Liver (tissue), 9 donors: ENCODE results near the gene TMEM135. TPM values are rescaled to one million over a fixed set of nuclear protein-coding genes. Genes with fewer than 3 reads are reported as not detected.

Source experiments
- DNase-seq: peaks from one replicate; pipeline ENCODE4 v3.0.0-alpha.2; 2017; ENCODE audit warnings: low spot score
- H3K27ac ChIP-seq, 2 donors: one replicate each; pipeline ENCODE4 v1.7.0; 2013; ENCODE audit warnings: inconsistent platforms in 2 of 2, low read length in 2 of 2, control low read depth in 1 of 2, low read depth in 1 of 2, mild to moderate bottlenecking in 1 of 2
- H3K27me3 ChIP-seq, 4 donors: one replicate each; pipeline versions ENCODE4 v1.6.1 to v1.7.0; 2013; ENCODE audit warnings: low read length in 3 of 4, inconsistent platforms in 1 of 4, mild to moderate bottlenecking in 1 of 4, moderate library complexity in 1 of 4; ENCODE audit not compliant: control insufficient read depth in 4 of 4, insufficient read depth in 4 of 4
- H3K36me3 ChIP-seq, 4 donors: one replicate each; pipeline versions ENCODE4 v1.6.1 to v1.7.0; 2013; ENCODE audit warnings: low read length in 3 of 4, mild to moderate bottlenecking in 3 of 4, low read depth in 1 of 4, moderate library complexity in 1 of 4; ENCODE audit not compliant: control insufficient read depth in 4 of 4, insufficient read depth in 3 of 4
- H3K4me1 ChIP-seq, 4 donors: one replicate each; pipeline versions ENCODE4 v1.6.1 to v1.7.0; 2013; ENCODE audit warnings: low read length in 3 of 4, mild to moderate bottlenecking in 3 of 4, moderate library complexity in 1 of 4; ENCODE audit not compliant: control insufficient read depth in 4 of 4, insufficient read depth in 4 of 4
- H3K4me3 ChIP-seq, 3 donors: one replicate each; pipeline versions ENCODE4 v1.6.1 to v1.7.0; 2013; ENCODE audit warnings: low read length in 3 of 3, control low read depth in 1 of 3, low read depth in 1 of 3, mild to moderate bottlenecking in 1 of 3
- H3K9ac ChIP-seq, 2 donors: one replicate each; pipeline ENCODE4 v1.7.0; 2013; ENCODE audit warnings: low read length in 2 of 2, mild to moderate bottlenecking in 2 of 2, moderate library complexity in 2 of 2, control low read depth in 1 of 2, low read depth in 1 of 2
- H3K9me3 ChIP-seq, 4 donors: one replicate each; pipeline versions ENCODE4 v1.6.1 to v1.7.0; 2013; ENCODE audit warnings: low read length in 3 of 4; ENCODE audit not compliant: control insufficient read depth in 4 of 4
- EGR1 ChIP-seq, 2 donors: IDR thresholded peaks; 2 replicates each; pipeline ENCODE4 v1.6.1; 2016 to 2018; ENCODE audit warnings: antibody characterized with exemption in 2 of 2, low read depth in 2 of 2
- FOXA1 ChIP-seq: IDR thresholded peaks from 2 replicates; pipeline ENCODE4 v1.6.1; 2016; ENCODE audit warnings: antibody characterized with exemption
- FOXA2 ChIP-seq: IDR thresholded peaks from 2 replicates; pipeline ENCODE4 v1.6.1; 2016; ENCODE audit warnings: antibody characterized with exemption
- HNF4A ChIP-seq, 2 donors: conservative IDR thresholded peaks; 2 replicates each; pipeline ENCODE4 v1.6.1; 2016; ENCODE audit warnings: antibody characterized with exemption in 2 of 2, mild to moderate bottlenecking in 2 of 2
- HNF4G ChIP-seq: IDR thresholded peaks from 2 replicates; pipeline ENCODE4 v1.6.1; 2016; ENCODE audit warnings: antibody characterized with exemption
- JUND ChIP-seq, 2 donors: IDR thresholded peaks; 2 replicates each; pipeline ENCODE4 v1.6.1; 2016; ENCODE audit warnings: antibody characterized with exemption in 2 of 2
- NR2F2 ChIP-seq: IDR thresholded peaks from 2 replicates; pipeline ENCODE4 v1.6.1; 2016; ENCODE audit warnings: antibody characterized with exemption
- RAD21 ChIP-seq, 2 donors: IDR thresholded peaks; 2 replicates each; pipeline ENCODE4 v1.6.1; 2016; ENCODE audit warnings: antibody characterized with exemption in 2 of 2, mild to moderate bottlenecking in 2 of 2
- RXRA ChIP-seq, 2 donors: IDR thresholded peaks; 2 replicates each; pipeline ENCODE4 v1.6.1; 2017 to 2018; ENCODE audit warnings: antibody characterized with exemption in 2 of 2, mild to moderate bottlenecking in 1 of 2
- SP1 ChIP-seq: IDR thresholded peaks from 2 replicates; pipeline ENCODE4 v1.6.1; 2018; ENCODE audit warnings: antibody characterized with exemption, mild to moderate bottlenecking
- TAF1 ChIP-seq: conservative IDR thresholded peaks from 2 replicates; pipeline ENCODE4 v1.6.1; 2016; ENCODE audit warnings: antibody characterized with exemption, mild to moderate bottlenecking
- YY1 ChIP-seq: IDR thresholded peaks from 2 replicates; pipeline ENCODE4 v1.6.1; 2016; ENCODE audit warnings: antibody characterized with exemption, mild to moderate bottlenecking
- WGBS: extraction: QIAGEN DNeasy Blood & Tissue Kit; methylation state at CpG from one replicate; pipeline ENCODE4 v1.1.7; 2013; 5-methylcytosine and 5-hydroxymethylcytosine counted together
- polyA plus RNA-seq, 2 donors: library from polyadenylated mRNA; stranded (reverse) in 1 of 2; unstranded in 1 of 2; fragments of 200-250 nt in 1 of 2; fragments of >200 nt in 1 of 2; fragmentation: Nextera tagmentation in 1 of 2; extraction: Ambion mirVana in 1 of 2; gene quantifications; one replicate each; pipeline versions ENCODE4 v1.2.1 to v1.2.3, GENCODE V29; 2013 to 2015
- total RNA-seq, 2 donors: library from RNA; depleted of rRNA; stranded (reverse); fragments of >200 nt; gene quantifications; one replicate each; pipeline ENCODE4 v1.2.3, GENCODE V29; 2014
- TF ChIP-seq, protein P1 (sequence below): IDR thresholded peaks from 2 replicates; pipeline ENCODE4 v1.6.1; 2016; ENCODE audit warnings: antibody characterized with exemption
- TF ChIP-seq, protein P2 (sequence below): IDR thresholded peaks from 2 replicates; pipeline ENCODE4 v1.6.1; 2016; ENCODE audit warnings: antibody characterized with exemption
- TF ChIP-seq, protein P3 (sequence below): fragments of 150-350 bp; IDR thresholded peaks from 2 replicates; pipeline ENCODE4 v1.5.1; 2017; ENCODE audit warnings: improper control_type of control experiment, low read depth, low read length; ENCODE audit not compliant: missing input control
- TF ChIP-seq, protein P4 (sequence below): IDR thresholded peaks from 2 replicates; pipeline ENCODE4 v1.6.1; 2016; ENCODE audit warnings: antibody characterized with exemption, mild to moderate bottlenecking
- TF ChIP-seq, protein P5 (sequence below): IDR thresholded peaks from 2 replicates; pipeline ENCODE4 v1.6.1; 2016; ENCODE audit warnings: antibody characterized with exemption
- donor health status: healthy.
- donor health status: healthy.
- donor health status: healthy.
- donor health status: healthy.
- donor health status: healthy.

Gene TMEM135
- total and polyA plus RNA-seq, 4 donors = 10.0 to 38.9 (median 23.5) TPM

DNA sequence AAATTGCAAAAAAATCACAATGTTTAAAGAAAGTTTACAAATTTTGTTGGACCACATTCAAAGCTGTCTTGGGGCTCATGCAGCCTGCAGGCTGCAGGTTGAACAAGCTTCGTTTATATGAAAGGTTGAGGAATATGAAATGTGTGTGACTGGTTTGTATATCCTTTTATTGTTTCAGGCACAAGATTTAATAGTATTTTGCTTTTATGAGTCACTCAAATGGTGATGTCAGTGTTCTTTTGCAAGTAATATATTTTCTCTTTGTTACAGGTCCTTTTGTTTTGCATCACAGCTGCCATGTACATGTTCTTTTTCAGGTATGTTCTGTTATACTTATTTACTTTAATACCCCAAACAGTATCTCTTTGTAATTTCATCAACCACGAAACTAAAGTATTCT, 198.6 kb downstream of the TMEM135 start:
- Histone ChIP-seq H3K27ac (no peak overlapping the region), H3K9me3 (peaks cover 0 to 3% (median 2%) of the 10 kb centered on the region in 4 donors), H3K27me3 (no peaks in the 10 kb centered on the region), H3K9ac (no peak overlapping the region), H3K4me3 (no peak overlapping the region), H3K4me1 (no peaks in the 10 kb centered on the region), H3K36me3 (no peaks in the 10 kb centered on the region)
- TF ChIP-seq SP1 (no peak), FOXA2 (no peak), JUND (IDR thresholded peaks at IDR 0.05) (no peak), HNF4G (no peak), RAD21 (IDR thresholded peaks at IDR 0.05) (no peak), RXRA (IDR thresholded peaks at IDR 0.05) (no peak), EGR1 (IDR thresholded peaks at IDR 0.05; ENCODE audit: low read depth in 2 of 2) (no peak), HNF4A (conservative IDR thresholded peaks at IDR 0.05) (no peak), TAF1 (no peak), YY1 (no peak)
- TF ChIP-seq, protein P1, sequence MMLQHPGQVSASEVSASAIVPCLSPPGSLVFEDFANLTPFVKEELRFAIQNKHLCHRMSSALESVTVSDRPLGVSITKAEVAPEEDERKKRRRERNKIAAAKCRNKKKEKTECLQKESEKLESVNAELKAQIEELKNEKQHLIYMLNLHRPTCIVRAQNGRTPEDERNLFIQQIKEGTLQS = no peak
- TF ChIP-seq, protein P2, sequence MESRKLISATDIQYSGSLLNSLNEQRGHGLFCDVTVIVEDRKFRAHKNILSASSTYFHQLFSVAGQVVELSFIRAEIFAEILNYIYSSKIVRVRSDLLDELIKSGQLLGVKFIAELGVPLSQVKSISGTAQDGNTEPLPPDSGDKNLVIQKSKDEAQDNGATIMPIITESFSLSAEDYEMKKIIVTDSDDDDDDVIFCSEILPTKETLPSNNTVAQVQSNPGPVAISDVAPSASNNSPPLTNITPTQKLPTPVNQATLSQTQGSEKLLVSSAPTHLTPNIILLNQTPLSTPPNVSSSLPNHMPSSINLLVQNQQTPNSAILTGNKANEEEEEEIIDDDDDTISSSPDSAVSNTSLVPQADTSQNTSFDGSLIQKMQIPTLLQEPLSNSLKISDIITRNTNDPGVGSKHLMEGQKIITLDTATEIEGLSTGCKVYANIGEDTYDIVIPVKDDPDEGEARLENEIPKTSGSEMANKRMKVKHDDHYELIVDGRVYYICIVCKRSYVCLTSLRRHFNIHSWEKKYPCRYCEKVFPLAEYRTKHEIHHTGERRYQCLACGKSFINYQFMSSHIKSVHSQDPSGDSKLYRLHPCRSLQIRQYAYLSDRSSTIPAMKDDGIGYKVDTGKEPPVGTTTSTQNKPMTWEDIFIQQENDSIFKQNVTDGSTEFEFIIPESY = no peak
- TF ChIP-seq, protein P3, sequence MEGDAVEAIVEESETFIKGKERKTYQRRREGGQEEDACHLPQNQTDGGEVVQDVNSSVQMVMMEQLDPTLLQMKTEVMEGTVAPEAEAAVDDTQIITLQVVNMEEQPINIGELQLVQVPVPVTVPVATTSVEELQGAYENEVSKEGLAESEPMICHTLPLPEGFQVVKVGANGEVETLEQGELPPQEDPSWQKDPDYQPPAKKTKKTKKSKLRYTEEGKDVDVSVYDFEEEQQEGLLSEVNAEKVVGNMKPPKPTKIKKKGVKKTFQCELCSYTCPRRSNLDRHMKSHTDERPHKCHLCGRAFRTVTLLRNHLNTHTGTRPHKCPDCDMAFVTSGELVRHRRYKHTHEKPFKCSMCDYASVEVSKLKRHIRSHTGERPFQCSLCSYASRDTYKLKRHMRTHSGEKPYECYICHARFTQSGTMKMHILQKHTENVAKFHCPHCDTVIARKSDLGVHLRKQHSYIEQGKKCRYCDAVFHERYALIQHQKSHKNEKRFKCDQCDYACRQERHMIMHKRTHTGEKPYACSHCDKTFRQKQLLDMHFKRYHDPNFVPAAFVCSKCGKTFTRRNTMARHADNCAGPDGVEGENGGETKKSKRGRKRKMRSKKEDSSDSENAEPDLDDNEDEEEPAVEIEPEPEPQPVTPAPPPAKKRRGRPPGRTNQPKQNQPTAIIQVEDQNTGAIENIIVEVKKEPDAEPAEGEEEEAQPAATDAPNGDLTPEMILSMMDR = no peak
- TF ChIP-seq, protein P4, sequence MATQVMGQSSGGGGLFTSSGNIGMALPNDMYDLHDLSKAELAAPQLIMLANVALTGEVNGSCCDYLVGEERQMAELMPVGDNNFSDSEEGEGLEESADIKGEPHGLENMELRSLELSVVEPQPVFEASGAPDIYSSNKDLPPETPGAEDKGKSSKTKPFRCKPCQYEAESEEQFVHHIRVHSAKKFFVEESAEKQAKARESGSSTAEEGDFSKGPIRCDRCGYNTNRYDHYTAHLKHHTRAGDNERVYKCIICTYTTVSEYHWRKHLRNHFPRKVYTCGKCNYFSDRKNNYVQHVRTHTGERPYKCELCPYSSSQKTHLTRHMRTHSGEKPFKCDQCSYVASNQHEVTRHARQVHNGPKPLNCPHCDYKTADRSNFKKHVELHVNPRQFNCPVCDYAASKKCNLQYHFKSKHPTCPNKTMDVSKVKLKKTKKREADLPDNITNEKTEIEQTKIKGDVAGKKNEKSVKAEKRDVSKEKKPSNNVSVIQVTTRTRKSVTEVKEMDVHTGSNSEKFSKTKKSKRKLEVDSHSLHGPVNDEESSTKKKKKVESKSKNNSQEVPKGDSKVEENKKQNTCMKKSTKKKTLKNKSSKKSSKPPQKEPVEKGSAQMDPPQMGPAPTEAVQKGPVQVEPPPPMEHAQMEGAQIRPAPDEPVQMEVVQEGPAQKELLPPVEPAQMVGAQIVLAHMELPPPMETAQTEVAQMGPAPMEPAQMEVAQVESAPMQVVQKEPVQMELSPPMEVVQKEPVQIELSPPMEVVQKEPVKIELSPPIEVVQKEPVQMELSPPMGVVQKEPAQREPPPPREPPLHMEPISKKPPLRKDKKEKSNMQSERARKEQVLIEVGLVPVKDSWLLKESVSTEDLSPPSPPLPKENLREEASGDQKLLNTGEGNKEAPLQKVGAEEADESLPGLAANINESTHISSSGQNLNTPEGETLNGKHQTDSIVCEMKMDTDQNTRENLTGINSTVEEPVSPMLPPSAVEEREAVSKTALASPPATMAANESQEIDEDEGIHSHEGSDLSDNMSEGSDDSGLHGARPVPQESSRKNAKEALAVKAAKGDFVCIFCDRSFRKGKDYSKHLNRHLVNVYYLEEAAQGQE = no peak
- no peak for DNase-seq
- WGBS = 91% methylated on average over 2 of the region's 2 CpGs

DNA sequence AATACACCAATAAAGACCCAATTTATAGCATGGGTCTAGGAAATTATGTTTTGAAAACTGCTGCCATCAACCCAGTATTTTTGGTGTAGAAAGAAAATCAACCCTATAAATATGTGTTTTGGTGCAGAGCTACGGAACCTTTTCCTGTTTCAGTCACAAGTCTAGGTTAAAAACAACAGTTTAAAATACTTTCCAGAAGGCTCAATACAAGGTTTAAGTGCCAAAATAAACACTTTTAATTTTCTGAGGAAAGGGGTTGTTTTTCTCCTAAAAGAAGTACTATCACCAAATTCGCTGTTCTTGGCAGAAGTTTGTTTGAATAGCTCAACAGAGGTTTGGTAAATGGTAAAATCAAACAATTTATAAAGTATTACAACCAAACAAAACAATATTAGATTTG, 201.3 kb downstream of the TMEM135 start:
- H3K27ac ChIP-seq = no peak overlapping the region
- H3K4me3 ChIP-seq = no peak overlapping the region
- H3K27me3 ChIP-seq = no peaks in the 10 kb centered on the region
- no peaks in the 10 kb centered on the region for H3K36me3 ChIP-seq
- DNase-seq = no peak
- no peaks in the 10 kb centered on the region for H3K9me3 ChIP-seq
- WGBS = 35% methylated on average over 2 of the region's 2 CpGs
- H3K9ac ChIP-seq = no peak overlapping the region
- no peaks in the 10 kb centered on the region for H3K4me1 ChIP-seq
- TF ChIP-seq EGR1 (IDR thresholded peaks at IDR 0.05; ENCODE audit: low read depth in 2 of 2) (no peak), HNF4G (no peak), FOXA1 (no peak), YY1 (no peak), JUND (IDR thresholded peaks at IDR 0.05) (no peak), SP1 (no peak), RXRA (IDR thresholded peaks at IDR 0.05) (no peak), HNF4A (conservative IDR thresholded peaks at IDR 0.05) (no peak), NR2F2 (no peak)
- TF ChIP-seq, protein P5, sequence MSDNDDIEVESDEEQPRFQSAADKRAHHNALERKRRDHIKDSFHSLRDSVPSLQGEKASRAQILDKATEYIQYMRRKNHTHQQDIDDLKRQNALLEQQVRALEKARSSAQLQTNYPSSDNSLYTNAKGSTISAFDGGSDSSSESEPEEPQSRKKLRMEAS = no peak
- TF ChIP-seq, protein P2 = no peak
- TF ChIP-seq, protein P3 = no peak
- TF ChIP-seq, protein P1 = no peak
